K562 (cell line): ENCODE measurements around the gene C6orf163. TPM values are rescaled to one million over a fixed set of nuclear protein-coding genes. Genes with fewer than 3 reads are reported as not detected.

Source experiments
- AFF1 ChIP-seq, 2 experiments: fragments of 450-650 bp; IDR thresholded peaks; 2 replicates each; pipeline ENCODE4 v1.6.1; 2018; ENCODE audit warnings: mild to moderate bottlenecking in 2 of 2, low read depth in 1 of 2; ENCODE audit not compliant: partially characterized antibody in 2 of 2
- CCAR2 ChIP-seq: fragments of 200-400 bp; formaldehyde crosslinking; IDR thresholded peaks from 2 replicates; pipeline ENCODE4 v1.6.1; 2017; ENCODE audit warnings: mild to moderate bottlenecking, low read depth, low read length
- DIDO1 ChIP-seq: fragments of 450-650 bp; IDR thresholded peaks from 2 replicates; pipeline ENCODE4 v1.6.1; 2016; ENCODE audit warnings: low read depth, missing biosample characterization, missing genetic modification characterization
- DPF2 ChIP-seq: fragments of 450-650 bp; IDR thresholded peaks from 2 replicates; pipeline ENCODE4 v1.6.1; 2016
- ELF4 ChIP-seq: fragments of 450-650 bp; formaldehyde crosslinking; IDR thresholded peaks from 2 replicates; pipeline ENCODE4 v1.4.0; 2022; ENCODE audit warnings: missing genetic modification characterization
- ERF ChIP-seq: fragments of 450-650 bp; formaldehyde crosslinking; IDR thresholded peaks from 2 replicates; pipeline ENCODE4 v1.4.0; 2020; ENCODE audit warnings: mild to moderate bottlenecking, mixed read lengths
- FOXM1 ChIP-seq, 2 experiments: fragments of 450-650 bp in 1 of 2; sonication (generic) in 1 of 2; formaldehyde crosslinking in 1 of 2; IDR thresholded peaks; 2 replicates each; pipeline versions ENCODE4 v1.6.1 to v1.9.0; 2017 to 2022; ENCODE audit warnings: low read depth in 2 of 2, mild to moderate bottlenecking in 2 of 2, missing genetic modification reagents in 1 of 2, moderate library complexity in 1 of 2
- KAT7 ChIP-seq: sonication (generic); formaldehyde crosslinking; IDR thresholded peaks from 2 replicates; pipeline ENCODE4 v1.8.0; 2022; ENCODE audit warnings: missing genetic modification reagents, mild to moderate bottlenecking, borderline replicate concordance
- MCM7 ChIP-seq, 2 experiments: fragments of 450-650 bp; IDR thresholded peaks; 2 replicates each; pipeline ENCODE4 v1.6.1; 2016 to 2018
- MTA3 ChIP-seq: fragments of 450-650 bp; formaldehyde crosslinking; IDR thresholded peaks from 2 replicates; pipeline ENCODE4 v1.6.1; 2017; ENCODE audit warnings: mild to moderate bottlenecking, borderline replicate concordance
- MXI1 ChIP-seq: IDR thresholded peaks from 2 replicates; pipeline ENCODE4 v1.6.1; 2011; ENCODE audit warnings: low read depth, mild to moderate bottlenecking, improper control_type of control experiment, low read length
- NCOA1 ChIP-seq: fragments of 450-650 bp; IDR thresholded peaks from 2 replicates; pipeline ENCODE4 v1.6.1; 2016; ENCODE audit warnings: low read depth
- SLC30A9 ChIP-seq: fragments of 250-450 bp; sonication (Bioruptor Pico); IDR thresholded peaks from 2 replicates; pipeline ENCODE4 v1.8.0; 2022; ENCODE audit warnings: mild to moderate bottlenecking, moderate library complexity
- SMARCA4 ChIP-seq: fragments of 450-650 bp; IDR thresholded peaks from 2 replicates; pipeline ENCODE4 v1.6.1; 2016
- SMARCE1 ChIP-seq: fragments of 450-650 bp; IDR thresholded peaks from 2 replicates; pipeline ENCODE4 v1.7.1; 2016; ENCODE audit warnings: mild to moderate bottlenecking
- SP1 ChIP-seq: sonication (generic); formaldehyde crosslinking; IDR thresholded peaks from 2 replicates; pipeline ENCODE4 v1.8.1; 2022; ENCODE audit warnings: mild to moderate bottlenecking, missing genetic modification reagents
- SRSF7 ChIP-seq: fragments of 200-400 bp; formaldehyde crosslinking; optimal IDR thresholded peaks from 2 replicates; pipeline ENCODE3; 2017; ENCODE audit warnings: mild to moderate bottlenecking, low read depth, low read length
- STAT5A ChIP-seq: IDR thresholded peaks from 2 replicates; pipeline ENCODE4 v1.6.1; 2012; ENCODE audit warnings: low read length, inconsistent platforms, borderline replicate concordance
- TCF3 ChIP-seq: sonication (generic); formaldehyde crosslinking; IDR thresholded peaks from 2 replicates; pipeline ENCODE4 v1.4.0; 2020; ENCODE audit warnings: mild to moderate bottlenecking, missing genetic modification reagents
- TEAD1 ChIP-seq, 2 experiments: fragments of 450-650 bp in 1 of 2; sonication (generic) in 1 of 2; formaldehyde crosslinking; IDR thresholded peaks; 2 replicates each; pipeline versions ENCODE4 v1.4.0 to v1.8.0; 2020 to 2022; ENCODE audit warnings: mild to moderate bottlenecking in 2 of 2, missing genetic modification reagents in 1 of 2
- THAP7 ChIP-seq: fragments of 250-450 bp; sonication (Bioruptor Pico); IDR thresholded peaks from 2 replicates; pipeline ENCODE4 v1.5.0; 2021
- TRIM24 ChIP-seq, 2 experiments: fragments of 450-650 bp; IDR thresholded peaks; 2 replicates each; pipeline ENCODE4 v1.6.1; 2016
- ZEB2 ChIP-seq: fragments of 450-650 bp; IDR thresholded peaks from 2 replicates; pipeline ENCODE4 v1.6.1; 2016
- ZKSCAN3 ChIP-seq: fragments of 250-450 bp; sonication (Bioruptor Pico); IDR thresholded peaks from 2 replicates; pipeline ENCODE4 v1.4.0; 2020
- ZNF165 ChIP-seq: fragments of 250-450 bp; sonication (Bioruptor Pico); IDR thresholded peaks from 2 replicates; pipeline ENCODE4 v1.4.0; 2020; ENCODE audit warnings: borderline replicate concordance
- ZNF398 ChIP-seq: fragments of 250-450 bp; sonication (Bioruptor Pico); IDR thresholded peaks from 2 replicates; pipeline ENCODE4 v1.8.0; 2021; ENCODE audit warnings: moderate library complexity, mild to moderate bottlenecking, inconsistent platforms
- ZNF431 ChIP-seq: sonication (generic); formaldehyde crosslinking; IDR thresholded peaks from 2 replicates; pipeline ENCODE4 v1.8.0; 2022; ENCODE audit warnings: mild to moderate bottlenecking, missing genetic modification reagents
- polyA plus RNA-seq, 8 experiments: library from polyadenylated mRNA; depleted of rRNA in 4 of 8; stranded (reverse) in 5 of 8; unstranded in 3 of 8; fragments of >200 nt; fragmentation: Nextera tagmentation in 2 of 8; fragmentation: Illumina TruSeq in 1 of 8; extraction: Ambion mirVana in 2 of 8; extraction: Trizol in 1 of 8; gene quantifications; 2 replicates each; pipeline versions ENCODE4 v1.2.1 to v1.2.3, GENCODE V29; 2011 to 2014; ENCODE audit warnings: inconsistent platforms in 1 of 8, missing spikeins in 1 of 8
- total RNA-seq, 7 experiments: library from RNA; depleted of rRNA in 6 of 7; stranded (reverse); fragments of >200 nt in 6 of 7; fragmentation: Illumina TruSeq in 2 of 7; extraction: Trizol in 2 of 7; gene quantifications; 2 replicates each; pipeline versions ENCODE4 v1.2.1 to v1.2.3, GENCODE V29; 2011 to 2021; ENCODE audit warnings: low replicate concordance in 1 of 7

The C6orf163 gene
- total and polyA plus RNA-seq, 9 of the 15 experiments (the other 6 are each of a cell fraction or from before 2014, with no cell fraction given): 0.67 to 4.7 (median 1.5) TPM

- TF ChIP-seq TEAD1 (CRISPR knock-in tag; IDR thresholded peaks at IDR 0.05) (no peak), ELF4 (peak; percentile 39; the same call in 1 of the 2 replicates), ZKSCAN3 (no peak), MCM7 (IDR thresholded peaks at IDR 0.05) (no peak), SP1 (no peak), ZNF398 (no peak), TCF3 (CRISPR knock-in tag) (peak; percentile 52), MTA3 (no peak), AFF1 (IDR thresholded peaks at IDR 0.05; ENCODE audit: low read depth in 1 of 2, partially characterized antibody in 2 of 2) (no peak), ZEB2 (peak; percentile 61; the same call in 1 of the 2 replicates), STAT5A (no peak), ERF (no peak), SLC30A9 (CRISPR knock-in tag) (no peak), KAT7 (no peak), SRSF7 (no peak), DPF2 (peak; percentile 64), THAP7 (no peak), MXI1 (no peak), SMARCE1 (peak; percentile 37; the same call in 1 of the 2 replicates), TRIM24 (IDR thresholded peaks at IDR 0.05) (0 out of 4 replicates have a peak, but pooled peaks of 1 of the 2 experiments have one; percentile 38), FOXM1 (IDR thresholded peaks at IDR 0.05; ENCODE audit: low read depth) (no peak), FOXM1 (CRISPR knock-in tag; IDR thresholded peaks at IDR 0.05; ENCODE audit: low read depth) (no peak), NCOA1 (no peak), CCAR2 (no peak), ZNF165 (CRISPR knock-in tag) (no peak), SMARCA4 (peak; percentile 38; the same call in 1 of the 2 replicates), ZNF431 (CRISPR knock-in tag) (no peak), DIDO1 (tag) (no peak)
These were observed 8.2 kb upstream of the C6orf163 start (continued) for GRCh38 chr6:87336367-87336766.
